GM19468 (cell line): ENCODE results near the gene ZNF398.
"Not testable (repeated sequence)": the region's sequence is repeated elsewhere in the genome, so short reads cannot be mapped to it uniquely, and the experiment has no call there.

Experiments
- ATAC-seq: cut with Tn5 transposase; IDR thresholded peaks from one replicate; pipeline ENCODE4 v1.9.1; 2021; ENCODE audit warnings: mild to moderate bottlenecking, moderate library complexity, moderate number of reproducible peaks; ENCODE audit not compliant: unreplicated experiment; ENCODE audit errors: extremely low read depth

Gene ZNF398

GRCh38 chr7:149147072-149147751, at the start of gene ZNF398:
ZNF398 (plus strand) TSS chr7:149147453; CDS start chr7:149147743, 290 bp downstream.
- ATAC-seq: peak; percentile 48

DNA sequence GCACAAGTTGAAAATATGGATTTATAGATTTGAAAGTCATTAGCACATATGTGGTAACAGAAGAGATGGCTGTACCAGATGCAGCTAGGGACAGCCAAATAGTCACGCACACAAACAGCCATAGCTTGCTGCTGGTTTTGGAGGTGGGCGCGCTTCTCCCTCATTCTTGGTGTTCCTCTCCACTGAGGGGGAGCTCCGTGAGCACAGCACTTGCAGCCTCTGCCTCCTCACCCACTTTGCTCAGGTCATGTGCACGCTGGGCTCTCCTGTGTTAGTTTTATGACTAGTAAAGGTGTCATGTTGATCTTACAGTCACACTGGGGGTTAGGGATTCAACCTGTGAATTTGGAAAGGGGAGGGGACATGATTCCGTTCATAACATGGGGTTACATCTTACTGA, 48.2 kb upstream of the ZNF398 start:
- no peak for ATAC-seq

GRCh38 chr7:149100821-149101220, 46.4 kb upstream of the ZNF398 start:
- no peak for ATAC-seq

DNA sequence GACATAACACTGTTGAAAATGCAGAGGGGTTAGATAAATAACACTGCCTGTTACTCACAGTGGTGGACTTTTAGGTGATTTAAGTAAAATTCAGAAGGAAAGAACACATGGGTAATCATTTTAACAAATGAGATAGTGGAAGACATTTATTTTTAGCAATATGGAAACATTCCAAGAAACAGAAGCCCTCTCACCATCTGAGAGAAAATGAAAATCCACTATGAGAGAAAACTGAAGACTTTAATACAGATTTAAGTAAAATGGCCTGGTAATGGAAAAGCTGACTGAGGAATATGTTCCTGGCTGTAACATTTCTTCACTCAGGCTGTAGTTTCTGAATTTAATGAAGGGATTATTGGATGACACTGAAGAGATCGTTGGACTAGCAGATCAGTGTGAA, 44.6 kb upstream of the ZNF398 start:
- no peak for ATAC-seq

DNA sequence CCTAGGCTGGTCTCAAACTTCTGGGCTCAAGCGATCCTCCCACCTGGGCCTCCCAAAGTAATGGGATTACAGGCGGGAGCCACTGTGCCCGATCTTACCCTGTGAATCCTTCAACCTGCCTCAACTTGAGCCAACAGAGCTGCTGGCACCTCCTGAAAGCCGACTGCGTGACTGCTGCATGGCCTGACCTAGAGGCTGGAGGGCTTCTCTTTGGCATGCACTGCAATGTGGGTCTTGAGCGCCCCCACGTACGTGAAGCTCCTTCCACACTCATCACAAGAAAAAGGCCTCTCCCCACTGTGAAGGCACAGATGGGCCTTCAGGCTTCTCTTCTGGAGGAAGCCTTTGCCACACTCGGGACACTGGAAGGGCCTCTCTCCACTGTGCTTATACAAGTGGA, 43.8 kb upstream of the ZNF398 start:
- ATAC-seq: no peak

- ATAC-seq: no peak
These were observed 43.0 kb upstream of the ZNF398 start for GRCh38 chr7:149104214-149104613.

DNA sequence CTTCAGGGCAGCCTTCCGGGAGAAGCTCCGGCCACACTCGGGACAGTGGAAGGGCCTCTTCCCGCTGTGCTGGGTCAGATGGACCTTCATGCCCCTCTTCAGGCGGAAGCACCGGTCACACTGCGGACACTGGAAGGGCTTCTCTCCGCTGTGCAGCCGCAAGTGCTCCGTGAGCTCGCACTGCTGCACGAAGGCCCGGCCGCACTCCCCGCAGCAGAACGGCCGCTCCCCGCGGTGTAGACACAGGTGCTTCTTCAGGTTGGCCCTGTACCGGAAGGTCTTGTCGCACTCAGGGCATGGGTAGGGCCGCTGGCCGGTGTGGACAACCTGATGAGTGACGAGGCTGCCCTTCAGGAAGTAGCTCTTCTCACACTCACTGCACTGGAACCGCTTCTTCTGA, 42.5 kb upstream of the ZNF398 start:
- no peak for ATAC-seq

- ATAC-seq: no peak
These were observed 37.3 kb upstream of the ZNF398 start for GRCh38 chr7:149109969-149110368.

- no peak for ATAC-seq
These were observed 21.9 kb upstream of the ZNF398 start for GRCh38 chr7:149125189-149125862.

- ATAC-seq: peak; percentile 83
These were observed 21.2 kb upstream of the ZNF398 start, which contains the start of gene ZNF425 for GRCh38 chr7:149125863-149126661. ZNF425 (minus strand) TSS chr7:149126324; CDS start chr7:149126213, 111 bp downstream.

- peak; percentile 27 for ATAC-seq
These were observed 20.5 kb upstream of the ZNF398 start for GRCh38 chr7:149126662-149127266.

DNA sequence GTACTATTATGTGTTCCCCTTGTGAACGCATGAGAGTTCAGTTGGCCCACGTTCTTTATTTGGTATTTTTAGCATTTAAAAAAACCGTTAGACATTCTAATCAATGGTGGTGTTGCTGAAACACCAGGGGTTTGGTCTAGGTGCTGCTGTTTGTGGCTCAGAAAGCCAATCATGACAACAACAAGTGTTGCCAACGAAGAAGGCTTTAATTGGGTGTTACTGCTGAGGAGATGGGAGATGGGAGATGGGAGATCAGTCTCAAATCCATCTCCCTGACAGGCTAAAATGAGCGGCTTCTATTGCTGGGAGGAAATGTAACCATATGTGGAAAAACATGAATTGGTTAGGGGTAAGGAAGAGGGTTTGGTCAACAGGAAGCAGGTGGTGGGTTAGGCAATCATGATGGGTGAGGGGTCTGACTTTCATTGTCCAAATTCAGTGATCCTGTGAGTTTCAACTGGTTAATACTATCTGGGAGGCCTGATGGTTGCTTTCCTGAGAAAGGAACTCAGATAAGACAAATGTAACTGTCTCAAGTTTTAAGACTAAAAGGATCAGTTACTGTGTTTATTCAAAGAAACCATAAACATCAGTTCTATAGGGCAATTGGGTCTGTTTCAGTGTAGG, 16.6 kb upstream of the ZNF398 start:
- ATAC-seq: no peak

GRCh38 chr7:149133028-149133710, 14.1 kb upstream of the ZNF398 start:
- no peak for ATAC-seq

GRCh38 chr7:149136118-149136517, 11.1 kb upstream of the ZNF398 start:
- ATAC-seq: no peak

DNA sequence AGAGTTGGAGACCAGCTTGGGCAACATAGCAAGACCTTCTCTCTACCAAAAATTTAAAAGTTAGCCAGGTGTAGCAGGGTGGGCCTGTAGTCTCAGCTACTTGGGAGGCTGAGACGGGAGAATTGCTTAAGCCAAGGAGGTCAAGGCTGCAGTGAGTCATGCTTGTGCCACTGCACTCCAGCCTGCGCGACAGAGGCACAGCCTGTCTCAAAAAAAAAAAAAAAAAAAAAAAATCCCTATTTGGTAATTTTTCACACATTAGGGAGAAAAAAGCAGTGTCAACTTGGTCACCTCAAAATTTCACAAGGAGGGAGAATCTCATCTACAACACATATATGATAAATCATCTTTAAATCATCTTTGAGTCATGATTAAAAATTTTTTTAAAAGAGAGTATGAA, 6.4 kb upstream of the ZNF398 start:
- ATAC-seq: no peak

GRCh38 chr7:149141893-149142292, 5.4 kb upstream of the ZNF398 start:
- ATAC-seq: no peak

GRCh38 chr7:149144436-149144922, 2.8 kb upstream of the ZNF398 start:
- ATAC-seq: not testable (repeated sequence)

- no peak for ATAC-seq
These were observed 2.0 kb upstream of the ZNF398 start for GRCh38 chr7:149145031-149145845.
